Activated CD4-positive, alpha-beta memory T cell treated with anti-CD3 and anti-CD28 coated beads, Interleukin-2, amount 10 ng/mL, durations not matched to agents 7 days and 5 days (primary cell): ENCODE results near the gene OR7G2. TPM values are rescaled to one million over a fixed set of nuclear protein-coding genes. Genes with fewer than 3 reads are reported as not detected.
"Not testable (repeated sequence)": the region's sequence is repeated elsewhere in the genome, so short reads cannot be mapped to it uniquely, and the experiment has no call there.

Experiments used
- CTCF ChIA-PET: fragments of 350-600 bp; sonication (Branson Sonifier 250); formaldehyde crosslinking; loops from one replicate; lab custom pipeline; 2021; ENCODE audit warnings: antibody characterized with exemption, inconsistent platforms; lab: Charles Lee
- POLR2A ChIA-PET: fragments of 350-600 bp; sonication (Branson Sonifier 250); formaldehyde crosslinking; loops from one replicate; lab custom pipeline; 2021; ENCODE audit warnings: antibody characterized with exemption; lab: Charles Lee
- DNase-seq: peaks from one replicate; pipeline ENCODE4 v3.0.0-alpha.2; 2020
- H3K27ac Mint-ChIP-seq: one replicate; pipeline ENCODE4 v1.8.0; 2021; ENCODE audit warnings: mild to moderate bottlenecking, mixed read lengths
- H3K27me3 Mint-ChIP-seq: one replicate; pipeline ENCODE4 v1.8.0; 2021; ENCODE audit warnings: mixed read lengths
- H3K36me3 Mint-ChIP-seq: one replicate; pipeline ENCODE4 v1.8.0; 2021; ENCODE audit warnings: low read depth, mixed read lengths
- H3K4me1 Mint-ChIP-seq: one replicate; pipeline ENCODE4 v1.8.0; 2021; ENCODE audit warnings: mixed read lengths
- H3K4me3 Mint-ChIP-seq: one replicate; pipeline ENCODE4 v1.8.0; 2021; ENCODE audit warnings: mild to moderate bottlenecking, mixed read lengths
- H3K9me3 Mint-ChIP-seq: one replicate; pipeline ENCODE4 v1.8.0; 2021; ENCODE audit warnings: mixed read lengths
- total RNA-seq, 2 experiments: library from RNA; stranded (reverse); gene quantifications; one replicate each; pipeline ENCODE4 v1.2.3, GENCODE V29; 2021

The OR7G2 gene
- total RNA-seq, 2 experiments from 2014 or later = not detected

DNA sequence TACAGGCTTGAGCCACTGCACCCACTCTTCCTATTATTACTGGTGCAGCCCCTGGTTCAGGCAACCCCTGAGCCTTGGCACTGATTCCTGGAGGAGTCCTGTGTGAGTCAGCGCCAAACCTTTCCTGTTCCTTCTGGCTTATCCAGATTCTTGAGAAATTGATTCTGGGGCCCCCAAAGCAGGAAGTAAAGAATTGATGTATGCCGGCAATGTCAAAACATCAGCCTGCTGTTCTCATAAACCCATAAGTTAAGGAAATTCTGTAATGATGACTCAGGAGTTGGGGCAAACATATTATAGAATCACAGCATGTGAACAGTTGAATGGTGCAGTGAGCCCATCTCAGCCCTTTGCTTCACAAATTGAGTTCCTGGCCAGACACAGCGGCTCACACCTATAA is 20.9 kb upstream of the OR7G2 start:
- POLR2A ChIA-PET = no interaction called here

DNA sequence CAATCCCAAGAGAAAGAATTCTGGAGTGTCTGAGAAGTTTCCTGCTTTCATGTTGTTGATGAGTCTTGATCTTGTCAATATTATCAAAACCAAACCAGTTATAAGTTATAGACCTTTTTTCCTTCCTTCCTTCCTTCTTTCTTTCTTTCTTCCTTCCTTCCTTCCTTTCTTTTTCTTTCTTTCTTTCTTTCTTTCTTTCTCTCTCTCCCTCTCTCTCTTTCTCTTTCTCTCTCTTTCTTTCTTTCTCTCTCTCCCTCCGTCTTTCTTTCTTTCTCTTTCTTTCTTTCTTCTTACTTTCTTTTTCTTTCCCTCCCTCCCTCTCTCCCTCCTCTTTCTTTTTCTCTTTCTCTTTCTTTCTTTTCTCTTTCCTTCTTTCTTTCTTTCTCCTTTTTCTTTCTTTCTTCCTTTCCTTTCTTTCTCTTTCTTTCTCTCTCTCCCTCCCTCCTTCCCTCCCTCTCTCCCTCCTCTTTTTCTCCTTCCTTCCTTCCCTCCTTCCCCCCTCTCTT is 19.7 kb upstream of the OR7G2 start, which contains the start of gene OR7G3:
TSS of gene OR7G3 (minus strand) at position 51 of the 506 bp plus-strand sequence. CDS start at position 51, 0 bp downstream.
- Mint-ChIP-seq H3K9me3 (no peaks in the 10 kb centered on the region), H3K4me1 (peaks cover 5% of the 10 kb centered on the region), H3K4me3 (no peak within 1 kb of the TSS), H3K27ac (no peak within 1 kb of the TSS), H3K27me3 (no peaks in the 10 kb centered on the region), H3K36me3 (no peaks in the 10 kb centered on the region)
- ChIA-PET CTCF (no interaction called here), POLR2A (no interaction called here)
- DNase-seq = no peak

More for the DNA sequence above, 20.9 kb upstream of the OR7G2 start:
- no peak for DNase-seq
- no peak overlapping the region for H3K4me3 Mint-ChIP-seq
- H3K4me1 Mint-ChIP-seq = peaks cover 5% of the 10 kb centered on the region
- H3K36me3 Mint-ChIP-seq = no peaks in the 10 kb centered on the region
- CTCF ChIA-PET = no interaction called here
- H3K27me3 Mint-ChIP-seq = no peaks in the 10 kb centered on the region
- no peaks in the 10 kb centered on the region for H3K9me3 Mint-ChIP-seq
- H3K27ac Mint-ChIP-seq = no peak overlapping the region

DNA sequence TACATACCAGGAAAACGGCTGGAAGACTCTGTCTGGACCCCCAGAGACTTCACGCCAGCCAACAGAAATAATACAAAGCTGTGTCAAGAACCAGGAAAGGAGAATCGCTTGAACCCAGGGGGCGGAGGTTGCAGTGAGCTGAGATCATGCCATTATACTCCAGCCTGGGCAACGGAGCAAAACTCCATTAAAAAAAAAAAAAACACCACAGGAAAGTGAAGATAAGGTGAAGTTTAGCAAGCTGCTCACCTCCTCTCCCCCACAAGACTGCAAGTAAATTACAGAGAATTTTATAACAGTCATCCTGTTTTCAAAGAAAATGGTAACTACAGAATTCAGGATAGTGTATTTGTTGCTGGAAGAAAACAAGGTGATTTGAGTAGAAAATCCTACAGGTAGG is 9.3 kb upstream of the OR7G2 start:
- H3K27me3 Mint-ChIP-seq = no peaks in the 10 kb centered on the region
- peaks cover 3% of the 10 kb centered on the region for H3K9me3 Mint-ChIP-seq
- H3K4me3 Mint-ChIP-seq = no peak overlapping the region
- ChIA-PET CTCF (no interaction called here), POLR2A (no interaction called here)
- no peaks in the 10 kb centered on the region for H3K36me3 Mint-ChIP-seq
- no peak overlapping the region for H3K27ac Mint-ChIP-seq
- no peaks in the 10 kb centered on the region for H3K4me1 Mint-ChIP-seq
- DNase-seq = no peak

DNA sequence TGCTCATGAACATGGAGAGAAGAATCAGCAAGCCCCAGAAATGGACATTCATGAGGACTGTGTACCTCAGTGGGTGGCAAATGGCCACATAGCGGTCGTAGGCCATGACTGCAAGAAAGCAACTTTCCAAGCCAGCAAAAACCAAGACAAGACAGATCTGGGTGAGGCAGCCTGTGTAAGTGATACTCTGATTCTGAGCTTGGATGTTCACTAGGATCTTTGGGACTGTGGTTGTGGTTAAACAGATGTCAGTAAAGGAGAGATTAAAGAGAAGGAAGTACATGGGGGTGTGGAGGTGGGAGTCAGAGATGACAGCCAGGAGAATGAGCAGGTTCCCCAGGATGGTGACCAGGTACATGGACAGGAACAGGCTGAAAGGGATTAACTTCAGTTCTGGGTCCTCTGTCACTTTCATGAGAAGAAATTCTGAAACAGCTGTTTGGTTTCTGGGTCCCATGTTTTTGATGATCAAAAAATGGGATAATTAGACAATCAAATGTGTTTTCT is 8.1 kb upstream of the OR7G2 start, which contains the start of gene OR7G1:
TSS of gene OR7G1 (minus strand) at position 457 of the 507 bp plus-strand sequence. CDS start at position 457, 0 bp downstream.
- Mint-ChIP-seq H3K27me3 (no peaks in the 10 kb centered on the region), H3K27ac (no peak within 1 kb of the TSS), H3K4me1 (no peaks in the 10 kb centered on the region), H3K9me3 (peaks cover 3% of the 10 kb centered on the region), H3K4me3 (no peak within 1 kb of the TSS), H3K36me3 (no peaks in the 10 kb centered on the region)
- no peak for DNase-seq
- ChIA-PET POLR2A (no interaction called here), CTCF (no interaction called here)

DNA sequence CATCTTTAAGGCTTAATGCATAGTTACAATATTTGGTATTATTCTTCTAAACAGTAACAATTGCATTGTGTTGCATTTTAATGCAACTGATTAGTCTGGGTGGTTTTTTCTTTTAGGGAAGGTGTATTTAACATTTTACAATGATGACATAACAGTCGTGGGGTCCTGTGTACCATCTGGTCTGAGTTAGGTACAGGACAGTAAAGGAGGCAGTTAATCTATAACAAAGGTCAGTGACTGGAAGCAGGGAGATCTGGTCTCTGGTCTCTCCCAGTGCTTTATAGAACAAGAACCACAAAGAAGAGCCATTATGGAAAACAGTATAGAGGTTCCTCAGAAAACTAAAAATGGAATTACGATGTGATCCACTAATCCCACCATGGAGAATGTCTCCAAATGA is 2.7 kb upstream of the OR7G2 start:
- Mint-ChIP-seq H3K9me3 (no peaks in the 10 kb centered on the region), H3K4me3 (no peak overlapping the region), H3K36me3 (no peaks in the 10 kb centered on the region), H3K4me1 (no peaks in the 10 kb centered on the region), H3K27me3 (peaks cover 2% of the 10 kb centered on the region), H3K27ac (no peak overlapping the region)
- DNase-seq = no peak
- ChIA-PET POLR2A (no interaction called here), CTCF (no interaction called here)

DNA sequence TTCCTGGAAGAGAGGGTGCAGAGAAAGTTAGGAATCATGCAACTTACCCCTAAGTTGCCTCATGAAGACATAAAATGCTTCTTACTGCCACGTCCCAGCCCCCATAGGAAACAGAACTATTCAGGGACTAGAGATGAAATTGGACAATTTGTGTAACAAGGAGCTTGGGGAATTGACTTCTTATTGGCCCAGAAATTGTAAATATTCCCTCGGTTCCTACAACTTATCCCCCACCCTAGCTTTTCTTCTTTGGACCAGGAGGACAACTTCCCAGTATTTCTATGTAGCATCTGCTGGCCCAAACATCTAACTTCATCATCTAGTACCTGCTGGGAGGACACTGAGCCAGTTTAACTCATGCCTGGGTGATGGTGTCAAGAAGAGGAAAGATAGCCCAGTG is 20.5 kb downstream of the OR7G2 start, which contains the start of gene OR1M1:
TSS of gene OR1M1 (plus strand) at position 301 of the 400 bp plus-strand sequence. CDS start 6,184 bp downstream, outside the sequence.
- POLR2A ChIA-PET = no interaction called here
- CTCF ChIA-PET = interaction anchor here (0.7 kb wide), 1 partner anchor 283 kb away, joined by 3 read pairs; no protein-coding TSS in a partner anchor

DNA sequence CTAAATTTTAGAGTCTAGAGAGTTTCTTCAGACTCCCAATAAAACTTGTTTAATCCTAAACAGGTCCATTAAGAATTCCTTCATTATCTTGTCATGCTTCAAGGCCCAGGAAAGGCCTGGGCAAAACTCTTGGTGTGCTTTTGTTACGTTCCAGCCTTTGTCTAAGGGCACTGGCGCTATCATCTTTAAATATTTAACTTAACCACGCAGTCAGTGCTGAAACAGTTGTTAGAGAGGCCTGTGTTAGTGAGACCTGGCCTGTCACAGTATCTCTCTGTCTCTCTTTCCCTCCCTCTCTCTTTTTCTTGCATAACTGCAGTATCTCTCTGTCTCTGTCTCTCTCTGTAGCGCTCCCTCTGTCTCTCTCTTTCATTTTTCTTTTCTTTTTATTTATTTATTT is 28.6 kb downstream of the OR7G2 start:
- no peaks in the 10 kb centered on the region for H3K9me3 Mint-ChIP-seq
- H3K27ac Mint-ChIP-seq = no peak overlapping the region
- no peaks in the 10 kb centered on the region for H3K36me3 Mint-ChIP-seq
- H3K4me1 Mint-ChIP-seq = no peaks in the 10 kb centered on the region
- CTCF ChIA-PET = no interaction called here
- no peaks in the 10 kb centered on the region for H3K27me3 Mint-ChIP-seq
- no peak overlapping the region for H3K4me3 Mint-ChIP-seq
- DNase-seq = no peak
- POLR2A ChIA-PET = no interaction called here

More for the DNA sequence above, 20.5 kb downstream of the OR7G2 start, which contains the start of gene OR1M1:
- Mint-ChIP-seq H3K9me3 (no peaks in the 10 kb centered on the region), H3K4me3 (no peak within 1 kb of the TSS), H3K36me3 (no peaks in the 10 kb centered on the region), H3K27me3 (no peaks in the 10 kb centered on the region), H3K4me1 (no peaks in the 10 kb centered on the region), H3K27ac (no peak within 1 kb of the TSS)
- DNase-seq = no peak

DNA sequence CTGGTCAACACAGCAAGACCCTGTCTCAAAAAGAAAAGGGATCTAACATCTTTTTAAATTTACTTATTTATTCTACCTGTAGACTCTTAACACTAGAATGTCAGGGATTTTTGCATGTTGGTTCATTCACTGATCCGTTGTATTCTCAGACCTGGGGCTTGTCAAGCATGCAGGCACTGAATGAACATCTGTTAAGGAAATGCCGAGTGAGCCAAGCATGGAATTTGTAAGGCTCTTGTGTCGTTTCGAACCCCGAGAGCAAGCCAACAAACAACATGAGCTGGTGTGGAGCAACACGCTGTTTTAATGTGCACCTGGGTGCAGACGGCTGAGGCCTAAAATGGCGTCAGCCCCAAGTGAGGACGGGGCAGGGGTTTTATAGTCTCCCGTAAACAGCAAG is 30.4 kb downstream of the OR7G2 start:
- Mint-ChIP-seq H3K4me3 (no peak overlapping the region), H3K27me3 (no peaks in the 10 kb centered on the region), H3K4me1 (no peaks in the 10 kb centered on the region), H3K9me3 (no peaks in the 10 kb centered on the region), H3K36me3 (no peaks in the 10 kb centered on the region), H3K27ac (no peak overlapping the region)
- ChIA-PET CTCF (no interaction called here), POLR2A (no interaction called here)
- DNase-seq = no peak

DNA sequence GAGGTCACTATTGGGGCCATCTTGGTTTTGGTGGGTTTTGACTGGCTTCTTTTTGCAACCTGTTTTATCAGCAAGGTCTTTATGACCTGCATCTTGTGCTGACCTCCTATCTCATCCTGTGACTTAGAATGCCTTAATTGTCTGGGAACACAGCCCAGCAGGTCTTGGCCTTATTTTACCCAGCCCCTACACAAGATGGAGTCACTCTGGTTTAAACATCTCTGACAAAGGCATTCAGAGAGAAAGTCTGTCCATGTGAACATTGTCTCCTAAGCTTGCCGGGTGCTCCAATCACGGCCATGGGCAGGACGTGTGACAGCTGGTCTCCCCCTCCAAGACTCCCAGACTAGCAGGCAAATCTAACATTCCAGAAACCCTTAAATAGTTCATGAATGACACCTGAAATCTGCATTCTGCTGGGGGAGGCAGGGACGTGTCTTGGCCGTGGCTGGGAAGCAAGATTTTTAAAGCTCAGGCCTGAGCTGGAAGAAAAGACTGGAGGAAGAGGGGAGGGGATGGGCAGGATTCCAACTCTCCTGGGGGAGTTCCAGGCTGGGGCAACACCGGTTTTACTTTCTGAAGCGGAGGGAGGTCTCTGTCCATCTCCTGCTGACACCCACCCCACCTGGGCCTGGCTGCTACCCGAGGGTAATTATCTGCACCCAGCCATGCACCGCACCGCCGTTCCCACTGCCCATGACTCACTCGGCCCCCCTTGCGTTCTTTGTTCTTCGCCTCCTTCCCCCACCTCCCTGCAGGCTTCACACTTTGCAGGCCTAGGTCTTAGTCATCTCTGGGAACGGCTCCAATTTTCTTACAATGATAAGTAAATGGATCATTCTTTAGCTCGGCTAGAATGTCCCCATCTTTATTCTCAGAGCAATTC is 32.0 kb downstream of the OR7G2 start:
- POLR2A ChIA-PET = no interaction called here
- no peak overlapping the region for H3K27ac Mint-ChIP-seq
- H3K36me3 Mint-ChIP-seq = no peaks in the 10 kb centered on the region
- H3K4me3 Mint-ChIP-seq = no peak overlapping the region
- no peaks in the 10 kb centered on the region for H3K27me3 Mint-ChIP-seq
- DNase-seq = no peak
- H3K9me3 Mint-ChIP-seq = no peaks in the 10 kb centered on the region
- CTCF ChIA-PET = no interaction called here
- H3K4me1 Mint-ChIP-seq = no peaks in the 10 kb centered on the region

DNA sequence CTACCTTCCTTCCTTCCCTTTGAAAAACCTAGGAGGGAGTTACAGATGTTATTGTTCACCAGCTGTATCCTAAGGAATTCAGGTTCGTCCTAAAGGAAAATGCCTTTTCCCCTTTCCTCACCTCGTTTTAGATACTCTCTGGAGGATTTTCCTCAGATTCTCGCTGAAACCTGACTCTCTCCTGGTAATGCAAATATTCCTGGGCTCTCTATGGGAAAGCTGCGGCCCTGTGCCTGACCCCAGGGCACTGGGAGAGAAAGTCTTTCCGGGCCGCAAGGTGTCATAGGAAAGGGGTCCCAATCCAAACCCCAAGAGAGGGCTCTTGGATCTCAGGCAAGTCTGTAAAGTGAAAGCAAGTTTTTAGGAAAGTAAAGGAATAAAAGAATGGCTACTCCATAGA is 33.5 kb downstream of the OR7G2 start:
- no peak overlapping the region for H3K4me3 Mint-ChIP-seq
- no peaks in the 10 kb centered on the region for H3K9me3 Mint-ChIP-seq
- H3K27me3 Mint-ChIP-seq = no peaks in the 10 kb centered on the region
- H3K36me3 Mint-ChIP-seq = no peaks in the 10 kb centered on the region
- H3K4me1 Mint-ChIP-seq = no peaks in the 10 kb centered on the region
- no peak overlapping the region for H3K27ac Mint-ChIP-seq
- ChIA-PET CTCF (no interaction called here), POLR2A (no interaction called here)
- DNase-seq = no peak

DNA sequence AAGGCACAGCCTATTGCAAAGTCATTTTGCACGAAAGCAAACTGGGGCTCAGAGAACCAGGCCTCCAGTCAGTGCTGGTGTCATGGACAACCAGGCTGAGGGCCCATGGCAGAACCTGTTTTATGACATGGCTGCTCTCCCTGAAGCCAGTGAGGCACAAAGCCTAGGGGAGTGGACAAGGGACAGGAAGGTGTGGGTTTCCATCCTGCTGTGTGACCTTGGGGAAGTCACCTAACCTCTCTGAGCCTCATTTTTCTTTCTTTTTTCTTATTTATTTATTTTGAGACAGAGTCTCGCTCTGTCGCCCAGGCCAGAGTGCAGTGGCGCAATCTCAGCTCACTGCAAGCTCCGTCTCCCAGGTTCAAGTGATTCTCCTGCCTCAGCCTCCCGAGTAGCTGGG is 35.6 kb downstream of the OR7G2 start:
- DNase-seq, H3K27me3 Mint-ChIP-seq, CTCF ChIA-PET, H3K27ac Mint-ChIP-seq, H3K4me1 Mint-ChIP-seq, H3K4me3 Mint-ChIP-seq, H3K9me3 Mint-ChIP-seq, H3K36me3 Mint-ChIP-seq, POLR2A ChIA-PET: not testable (repeated sequence)

DNA sequence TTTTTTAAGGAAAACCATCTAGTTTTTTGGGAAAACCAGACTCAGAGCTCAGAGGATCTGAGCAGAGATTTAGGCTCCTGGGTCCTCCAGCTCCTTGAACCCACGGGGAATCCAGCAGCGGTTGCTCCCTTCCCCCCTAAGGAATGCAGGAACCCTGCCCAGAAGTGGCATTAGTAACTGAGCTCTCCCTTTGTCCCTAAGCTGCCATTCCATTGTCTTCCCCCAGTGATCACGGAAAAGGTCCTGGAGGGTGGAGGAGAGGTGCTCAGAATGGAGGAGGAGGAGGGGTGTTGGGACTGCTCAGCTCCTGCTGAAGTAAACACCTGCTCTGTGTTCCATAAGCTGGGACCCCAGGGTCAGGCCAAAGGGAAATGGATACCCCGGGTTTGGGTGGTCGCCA is 37.2 kb downstream of the OR7G2 start:
- H3K36me3 Mint-ChIP-seq = no peaks in the 10 kb centered on the region
- no peak overlapping the region for H3K27ac Mint-ChIP-seq
- CTCF ChIA-PET = no interaction called here
- no peak for DNase-seq
- H3K9me3 Mint-ChIP-seq = no peaks in the 10 kb centered on the region
- POLR2A ChIA-PET = no interaction called here
- no peak overlapping the region for H3K4me3 Mint-ChIP-seq
- H3K4me1 Mint-ChIP-seq = no peaks in the 10 kb centered on the region
- no peaks in the 10 kb centered on the region for H3K27me3 Mint-ChIP-seq

DNA sequence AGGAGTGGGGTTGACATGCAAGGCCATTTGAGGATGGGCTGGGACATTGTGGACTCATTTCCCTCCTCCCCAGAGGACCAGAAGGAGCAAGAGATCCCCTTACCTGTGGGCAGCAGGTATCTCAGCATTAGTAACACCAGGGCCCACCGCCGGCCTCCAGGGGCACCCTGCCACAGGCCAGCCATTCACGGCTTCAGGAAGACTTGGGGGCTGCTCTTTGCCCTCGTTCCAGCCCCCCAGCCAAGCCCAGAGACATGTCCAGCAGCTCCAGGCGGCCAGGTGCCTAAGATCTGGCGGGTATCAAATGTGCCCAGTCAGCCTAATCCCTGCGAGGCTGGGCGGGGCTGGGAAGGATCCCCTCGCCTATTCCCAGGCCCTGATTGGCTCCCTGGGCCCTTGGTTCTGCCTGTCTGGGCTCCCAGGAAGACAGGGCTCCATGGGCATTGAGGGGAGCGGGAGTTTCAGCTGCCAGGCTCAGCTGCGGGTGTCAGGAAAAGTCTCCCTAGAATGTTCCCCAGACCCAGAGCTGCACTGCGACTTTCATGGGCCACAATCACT is 41.7 kb downstream of the OR7G2 start:
- ChIA-PET POLR2A (no interaction called here), CTCF (no interaction called here)
- H3K27ac Mint-ChIP-seq = no peak overlapping the region
- no peaks in the 10 kb centered on the region for H3K36me3 Mint-ChIP-seq
- H3K4me3 Mint-ChIP-seq = no peak overlapping the region
- H3K4me1 Mint-ChIP-seq = no peaks in the 10 kb centered on the region
- no peak for DNase-seq
- H3K27me3 Mint-ChIP-seq = no peaks in the 10 kb centered on the region
- H3K9me3 Mint-ChIP-seq = no peaks in the 10 kb centered on the region
